GM23338 (cell line): ENCODE results near the gene SP2. TPM values are rescaled to one million over a fixed set of nuclear protein-coding genes. Genes with fewer than 3 reads are reported as not detected.

ENCODE experiments used
- ATAC-seq: fragments of 200-7000 bp; cut with Tn5 transposase; 3 replicates; pipeline ENCODE4 v1.9.1; 2020
- DNase-seq: peaks from one replicate; pipeline ENCODE4 v3.0.0-alpha.2; 2015; ENCODE audit warnings: low spot score
- H2AFZ ChIP-seq: fragments of 200-600 bp; sonication (generic); 2 replicates; pipeline ENCODE4 v1.8.0; 2016; ENCODE audit warnings: antibody characterized with exemption, mild to moderate bottlenecking, moderate library complexity
- H3F3A ChIP-seq: fragments of 200-600 bp; sonication (generic); replicated peaks from 2 replicates; pipeline ENCODE4 v1.8.0; 2017; ENCODE audit warnings: antibody characterized with exemption, mixed run types, low read depth
- H3K27ac ChIP-seq: fragments of 200-600 bp; sonication (generic); 2 replicates; pipeline ENCODE4 v1.6.1; 2016; ENCODE audit warnings: low read depth
- H3K27me3 ChIP-seq: fragments of 200-600 bp; sonication (generic); 2 replicates; pipeline ENCODE4 v1.8.0; 2016; ENCODE audit warnings: mild to moderate bottlenecking, mixed run types, moderate library complexity; ENCODE audit not compliant: insufficient read depth
- H3K36me3 ChIP-seq: fragments of 200-600 bp; sonication (generic); 2 replicates; pipeline ENCODE4 v1.8.0; 2016; ENCODE audit warnings: mild to moderate bottlenecking; ENCODE audit not compliant: insufficient read depth
- H3K4me1 ChIP-seq: fragments of 200-600 bp; sonication (generic); 2 replicates; pipeline ENCODE4 v1.8.0; 2016; ENCODE audit warnings: mild to moderate bottlenecking, moderate library complexity; ENCODE audit not compliant: insufficient read depth
- H3K4me2 ChIP-seq: fragments of 200-600 bp; sonication (generic); 2 replicates; pipeline ENCODE4 v1.7.1; 2017; ENCODE audit warnings: mixed run types
- H3K4me3 ChIP-seq: fragments of 200-600 bp; sonication (generic); 2 replicates; pipeline ENCODE4 v1.6.1; 2016; ENCODE audit warnings: mixed run types
- H3K79me2 ChIP-seq: fragments of 200-600 bp; sonication (generic); replicated peaks from 2 replicates; pipeline ENCODE4 v1.8.0; 2017; ENCODE audit warnings: mild to moderate bottlenecking; ENCODE audit not compliant: insufficient read depth
- H3K9me2 ChIP-seq: fragments of 200-600 bp; sonication (generic); 2 replicates; pipeline ENCODE4 v1.8.0; 2017; ENCODE audit not compliant: insufficient read depth
- H4K20me1 ChIP-seq: fragments of 200-600 bp; sonication (generic); replicated peaks from 2 replicates; pipeline ENCODE4 v1.8.0; 2017; ENCODE audit warnings: mild to moderate bottlenecking; ENCODE audit not compliant: insufficient read depth
- H3K27ac Mint-ChIP-seq: 2 replicates; pipeline ENCODE4 v1.8.0; 2020; ENCODE audit warnings: inconsistent platforms, mild to moderate bottlenecking, moderate library complexity, mixed read lengths
- H3K27me3 Mint-ChIP-seq: 3 replicates; pipeline ENCODE4 v1.8.0; 2022; ENCODE audit warnings: low read depth, mild to moderate bottlenecking, moderate library complexity, mixed read lengths, inconsistent platforms; ENCODE audit not compliant: insufficient read depth, poor library complexity
- H3K36me3 Mint-ChIP-seq: 3 replicates; pipeline ENCODE4 v1.8.0; 2021; ENCODE audit warnings: low read depth, mild to moderate bottlenecking, inconsistent platforms, moderate library complexity, mixed read lengths
- H3K4me1 Mint-ChIP-seq: 3 replicates; pipeline ENCODE4 v1.8.0; 2020; ENCODE audit warnings: mild to moderate bottlenecking, inconsistent platforms, mixed read lengths
- H3K4me3 Mint-ChIP-seq: 3 replicates; pipeline ENCODE4 v1.8.0; 2021; ENCODE audit warnings: moderate library complexity, mild to moderate bottlenecking, inconsistent platforms, mixed read lengths
- H3K9me3 Mint-ChIP-seq: 3 replicates; pipeline ENCODE4 v1.8.0; 2020; ENCODE audit warnings: moderate library complexity, mild to moderate bottlenecking, inconsistent platforms, mixed read lengths
- CREB1 ChIP-seq: fragments of 250-450 bp; sonication (Bioruptor Pico); IDR thresholded peaks from 2 replicates; pipeline ENCODE4 v1.5.0; 2020; ENCODE audit warnings: low read depth, mild to moderate bottlenecking, moderate library complexity
- CTCF ChIP-seq, 2 experiments: fragments of 200-600 bp in 1 of 2; sonication (generic) in 1 of 2; conservative IDR thresholded peaks; 2 replicates each; pipeline versions ENCODE4 v1.5.1 to v1.6.1; 2016 to 2017; ENCODE audit warnings: antibody characterized with exemption in 2 of 2, low read depth in 2 of 2, mild to moderate bottlenecking in 2 of 2, moderate library complexity in 1 of 2
- EZH2 ChIP-seq: fragments of 200-600 bp; sonication (generic); IDR thresholded peaks from one replicate; pipeline ENCODE4 v1.8.0; 2017; ENCODE audit warnings: antibody characterized with exemption, mild to moderate bottlenecking, low read depth; ENCODE audit not compliant: unreplicated experiment
- EZH2phosphoT487 ChIP-seq: fragments of 200-600 bp; sonication (generic); IDR thresholded peaks from one replicate; pipeline ENCODE4 v1.8.1; 2018; ENCODE audit warnings: antibody characterized with exemption; ENCODE audit not compliant: unreplicated experiment
- NANOG ChIP-seq: IDR thresholded peaks from 2 replicates; pipeline ENCODE4 v1.6.1; 2016; ENCODE audit warnings: antibody characterized with exemption, borderline replicate concordance
- ZNF114 ChIP-seq: fragments of 250-450 bp; sonication (Bioruptor Pico); IDR thresholded peaks from 2 replicates; pipeline ENCODE4 v1.5.0; 2020; ENCODE audit warnings: mild to moderate bottlenecking, moderate library complexity
- ZNF462 ChIP-seq: fragments of 250-450 bp; sonication (Bioruptor Pico); IDR thresholded peaks from 2 replicates; pipeline ENCODE4 v1.5.0; 2020; ENCODE audit warnings: mild to moderate bottlenecking, moderate library complexity
- polyA plus RNA-seq: library from polyadenylated mRNA; unstranded; fragments of >200 nt; fragmentation: Nextera tagmentation; extraction: Ambion mirVana; gene quantifications from 2 replicates; pipeline ENCODE4 v1.2.1, GENCODE V29; 2016
- total RNA-seq: library from RNA; depleted of rRNA; stranded (reverse); fragments of >200 nt; shearing (Covaris generic); gene quantifications from 2 replicates; pipeline ENCODE4 v1.2.3, GENCODE V29; 2014

Gene SP2
- total and polyA plus RNA-seq, 2 experiments from 2014 or later: 6.0 to 12.9 TPM

- H2AFZ ChIP-seq: no peak overlapping the region
- 0 out of 2 replicates have a peak, but pooled peaks cover 7% of the 10 kb centered on the region for H3K79me2 ChIP-seq
- H3K9me2 ChIP-seq: no peaks in the 10 kb centered on the region
- peaks cover 3% of the 10 kb centered on the region; the same call in 1 of the 2 replicates for H3F3A ChIP-seq
- peaks cover 2% of the 10 kb centered on the region for H3K4me1 Mint-ChIP-seq
- no peak overlapping the region for H3K4me3 ChIP-seq
- no peak overlapping the region for H3K27ac Mint-ChIP-seq
- no peak overlapping the region for H3K4me3 Mint-ChIP-seq
- H3K27me3 Mint-ChIP-seq: peaks cover 12% of the 10 kb centered on the region
- no peaks in the 10 kb centered on the region for H3K27me3 ChIP-seq
- no peak overlapping the region for H3K4me2 ChIP-seq
- H3K36me3 ChIP-seq: peaks cover 15% of the 10 kb centered on the region; the same call in 1 of the 2 replicates
- ATAC-seq (no peak), DNase-seq (peak; percentile 47)
- no peak for TF ChIP-seq EZH2phosphoT487
- TF ChIP-seq CTCF (conservative IDR thresholded peaks at IDR 0.05; ENCODE audit: low read depth in 2 of 2): peak; percentile 27 to 54; a peak in 3 of 4 replicates
- no peak for TF ChIP-seq NANOG
- TF ChIP-seq ZNF114 (CRISPR knock-in tag): no peak
- H3K36me3 Mint-ChIP-seq: peaks cover 68% of the 10 kb centered on the region
- H3K9me3 Mint-ChIP-seq: no peaks in the 10 kb centered on the region; the same call in 2 of the 3 replicates
- H3K27ac ChIP-seq: no peak overlapping the region
- peaks cover 4% of the 10 kb centered on the region for H4K20me1 ChIP-seq
- peaks cover 7% of the 10 kb centered on the region for H3K4me1 ChIP-seq
Measured at GRCh38 chr17:47975189-47975822, 79.3 kb downstream of the SP2 start.

GRCh38 chr17:47975823-47976205, 79.8 kb downstream of the SP2 start:
- H3K79me2 ChIP-seq: 0 out of 2 replicates have a peak, but pooled peaks cover 7% of the 10 kb centered on the region
- no peak overlapping the region for H3K4me2 ChIP-seq
- H3K4me3 ChIP-seq: no peak overlapping the region
- ATAC-seq (no peak), DNase-seq (no peak)
- H3F3A ChIP-seq: peaks cover 3% of the 10 kb centered on the region; the same call in 1 of the 2 replicates
- H2AFZ ChIP-seq: no peak overlapping the region
- H3K4me1 Mint-ChIP-seq: no peaks in the 10 kb centered on the region; the same call in 2 of the 3 replicates
- no peaks in the 10 kb centered on the region for H3K9me2 ChIP-seq
- H3K4me3 Mint-ChIP-seq: no peak overlapping the region
- H3K27ac Mint-ChIP-seq: no peak overlapping the region
- H3K36me3 Mint-ChIP-seq: peaks cover 73% of the 10 kb centered on the region
- H3K36me3 ChIP-seq: peaks cover 17% of the 10 kb centered on the region; the same call in 1 of the 2 replicates
- H3K4me1 ChIP-seq: peaks cover 6% of the 10 kb centered on the region
- H3K27me3 Mint-ChIP-seq: peaks cover 12% of the 10 kb centered on the region
- H3K9me3 Mint-ChIP-seq: no peaks in the 10 kb centered on the region; the same call in 2 of the 3 replicates
- no peak overlapping the region for H3K27ac ChIP-seq
- no peaks in the 10 kb centered on the region for H3K27me3 ChIP-seq
- H4K20me1 ChIP-seq: peaks cover 4% of the 10 kb centered on the region
- TF ChIP-seq EZH2: no peak
- TF ChIP-seq ZNF462 (CRISPR knock-in tag): no peak
- TF ChIP-seq CTCF (conservative IDR thresholded peaks at IDR 0.05; ENCODE audit: low read depth in 2 of 2): no peak
- TF ChIP-seq CREB1: no peak
